ENCODE measurements around the gene PPP2R5A.

DNA sequence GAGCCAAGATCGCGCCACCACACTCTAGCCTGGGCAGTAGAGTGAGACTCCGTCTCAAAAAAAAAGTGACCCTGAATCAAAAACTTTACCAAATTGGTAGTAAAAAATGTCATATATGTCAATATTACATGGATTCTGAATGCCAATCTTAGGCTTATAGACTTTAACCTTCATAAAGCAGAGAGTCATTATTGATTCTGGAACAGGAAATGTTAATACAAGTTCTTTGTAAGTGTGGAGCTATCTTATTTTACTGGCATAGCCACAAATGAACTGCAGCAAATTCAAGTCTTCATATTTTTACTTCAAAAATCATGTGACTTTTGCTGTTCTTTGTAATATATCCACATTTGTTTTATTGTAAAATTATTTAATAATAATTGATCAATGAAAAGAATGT, 41.3 kb downstream of the PPP2R5A start:
- TF ChIP-seq, protein P1, sequence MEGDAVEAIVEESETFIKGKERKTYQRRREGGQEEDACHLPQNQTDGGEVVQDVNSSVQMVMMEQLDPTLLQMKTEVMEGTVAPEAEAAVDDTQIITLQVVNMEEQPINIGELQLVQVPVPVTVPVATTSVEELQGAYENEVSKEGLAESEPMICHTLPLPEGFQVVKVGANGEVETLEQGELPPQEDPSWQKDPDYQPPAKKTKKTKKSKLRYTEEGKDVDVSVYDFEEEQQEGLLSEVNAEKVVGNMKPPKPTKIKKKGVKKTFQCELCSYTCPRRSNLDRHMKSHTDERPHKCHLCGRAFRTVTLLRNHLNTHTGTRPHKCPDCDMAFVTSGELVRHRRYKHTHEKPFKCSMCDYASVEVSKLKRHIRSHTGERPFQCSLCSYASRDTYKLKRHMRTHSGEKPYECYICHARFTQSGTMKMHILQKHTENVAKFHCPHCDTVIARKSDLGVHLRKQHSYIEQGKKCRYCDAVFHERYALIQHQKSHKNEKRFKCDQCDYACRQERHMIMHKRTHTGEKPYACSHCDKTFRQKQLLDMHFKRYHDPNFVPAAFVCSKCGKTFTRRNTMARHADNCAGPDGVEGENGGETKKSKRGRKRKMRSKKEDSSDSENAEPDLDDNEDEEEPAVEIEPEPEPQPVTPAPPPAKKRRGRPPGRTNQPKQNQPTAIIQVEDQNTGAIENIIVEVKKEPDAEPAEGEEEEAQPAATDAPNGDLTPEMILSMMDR (conservative IDR thresholded peaks at IDR 0.05; ENCODE audit: low read length): no peak
- TF ChIP-seq EZH2phosphoT487 (IDR thresholded peaks at IDR 0.05; ENCODE audit: borderline replicate concordance, low read depth, low read length): no peak
